Progenitor cell of endocrine pancreas (in vitro differentiated cells): ENCODE measurements around the gene SIAH2. TPM values are rescaled to one million over a fixed set of nuclear protein-coding genes. Genes with fewer than 3 reads are reported as not detected.

Experiments
- DNase-seq: peaks from one replicate; pipeline ENCODE4 v3.0.0; 2021; ENCODE audit warnings: low spot score; ENCODE audit not compliant: unreplicated experiment
- H3K27ac Mint-ChIP-seq: 2 replicates; pipeline ENCODE4 v1.8.0; 2021; ENCODE audit warnings: mild to moderate bottlenecking, moderate library complexity, mixed read lengths
- H3K27me3 Mint-ChIP-seq: 2 replicates; pipeline ENCODE4 v1.8.0; 2021; ENCODE audit warnings: mixed read lengths
- H3K36me3 Mint-ChIP-seq: 2 replicates; pipeline ENCODE4 v1.8.0; 2022; ENCODE audit warnings: mixed read lengths; ENCODE audit not compliant: insufficient read depth
- H3K4me1 Mint-ChIP-seq: 2 replicates; pipeline ENCODE4 v1.8.0; 2021; ENCODE audit warnings: low read depth, mixed read lengths
- H3K4me3 Mint-ChIP-seq: 2 replicates; pipeline ENCODE4 v1.8.0; 2021; ENCODE audit warnings: low read depth, mild to moderate bottlenecking, moderate library complexity, mixed read lengths
- H3K9me3 Mint-ChIP-seq: 2 replicates; pipeline ENCODE4 v1.8.0; 2021; ENCODE audit warnings: low read depth, mixed read lengths
- total RNA-seq: library from RNA; stranded (reverse); gene quantifications from 2 replicates; pipeline ENCODE4 v1.2.1, GENCODE V29; 2021
- TF ChIP-seq, protein P1 (sequence below): fragments of 200-600 bp; sonication (generic); IDR thresholded peaks from one replicate; pipeline ENCODE4 v1.5.0; 2021; ENCODE audit warnings: antibody characterized with exemption, mild to moderate bottlenecking; ENCODE audit not compliant: unreplicated experiment

The SIAH2 gene
- total RNA-seq, 1 donor from 2014 or later: 17.9 TPM

GRCh38 chr3:150773616-150774192 is 10.7 kb upstream of the SIAH2 start:
- Mint-ChIP-seq H3K9me3 (no peaks in the 10 kb centered on the region), H3K4me3 (no peak overlapping the region), H3K4me1 (peaks cover 2% of the 10 kb centered on the region), H3K36me3 (no peaks in the 10 kb centered on the region), H3K27me3 (no peaks in the 10 kb centered on the region), H3K27ac (no peak overlapping the region)
- no peak for DNase-seq
- TF ChIP-seq, protein P1, sequence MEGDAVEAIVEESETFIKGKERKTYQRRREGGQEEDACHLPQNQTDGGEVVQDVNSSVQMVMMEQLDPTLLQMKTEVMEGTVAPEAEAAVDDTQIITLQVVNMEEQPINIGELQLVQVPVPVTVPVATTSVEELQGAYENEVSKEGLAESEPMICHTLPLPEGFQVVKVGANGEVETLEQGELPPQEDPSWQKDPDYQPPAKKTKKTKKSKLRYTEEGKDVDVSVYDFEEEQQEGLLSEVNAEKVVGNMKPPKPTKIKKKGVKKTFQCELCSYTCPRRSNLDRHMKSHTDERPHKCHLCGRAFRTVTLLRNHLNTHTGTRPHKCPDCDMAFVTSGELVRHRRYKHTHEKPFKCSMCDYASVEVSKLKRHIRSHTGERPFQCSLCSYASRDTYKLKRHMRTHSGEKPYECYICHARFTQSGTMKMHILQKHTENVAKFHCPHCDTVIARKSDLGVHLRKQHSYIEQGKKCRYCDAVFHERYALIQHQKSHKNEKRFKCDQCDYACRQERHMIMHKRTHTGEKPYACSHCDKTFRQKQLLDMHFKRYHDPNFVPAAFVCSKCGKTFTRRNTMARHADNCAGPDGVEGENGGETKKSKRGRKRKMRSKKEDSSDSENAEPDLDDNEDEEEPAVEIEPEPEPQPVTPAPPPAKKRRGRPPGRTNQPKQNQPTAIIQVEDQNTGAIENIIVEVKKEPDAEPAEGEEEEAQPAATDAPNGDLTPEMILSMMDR: no peak

GRCh38 chr3:150771600-150771999 is 8.6 kb upstream of the SIAH2 start:
- Mint-ChIP-seq H3K27ac (no peak overlapping the region), H3K4me1 (peaks cover 2% of the 10 kb centered on the region), H3K36me3 (no peaks in the 10 kb centered on the region), H3K27me3 (no peaks in the 10 kb centered on the region), H3K9me3 (no peaks in the 10 kb centered on the region), H3K4me3 (no peak overlapping the region)
- no peak for DNase-seq
- TF ChIP-seq, protein P1: no peak

GRCh38 chr3:150770681-150771080 is 7.7 kb upstream of the SIAH2 start:
- DNase-seq: no peak
- no peaks in the 10 kb centered on the region for H3K36me3 Mint-ChIP-seq
- no peak overlapping the region for H3K27ac Mint-ChIP-seq
- H3K4me1 Mint-ChIP-seq: peaks cover 3% of the 10 kb centered on the region
- peaks cover 5% of the 10 kb centered on the region for H3K27me3 Mint-ChIP-seq
- TF ChIP-seq, protein P1: no peak
- H3K4me3 Mint-ChIP-seq: no peak overlapping the region
- H3K9me3 Mint-ChIP-seq: no peaks in the 10 kb centered on the region

DNA sequence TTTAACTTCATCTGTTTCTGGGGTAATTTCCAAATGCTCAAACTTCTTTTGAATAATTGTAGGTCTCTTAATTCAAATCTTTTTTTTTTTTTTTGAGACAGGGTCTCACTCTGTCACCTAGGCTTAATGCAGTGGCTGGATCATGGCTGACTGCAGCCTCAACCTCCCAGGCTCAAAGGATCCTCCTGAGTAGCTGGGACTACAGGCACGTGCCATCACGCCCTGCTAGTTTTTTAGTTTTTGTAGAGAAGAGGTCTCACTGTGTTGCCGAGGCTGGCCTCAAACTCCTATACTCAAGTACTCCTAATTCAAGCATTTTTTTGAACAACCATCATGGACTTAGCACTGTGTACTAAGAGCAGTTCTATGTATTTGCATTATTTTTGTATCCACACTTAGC is 3.8 kb upstream of the SIAH2 start:
- Mint-ChIP-seq H3K27me3 (peaks cover 9% of the 10 kb centered on the region), H3K9me3 (no peaks in the 10 kb centered on the region), H3K4me3 (no peak overlapping the region), H3K27ac (no peak overlapping the region), H3K4me1 (peaks cover 7% of the 10 kb centered on the region), H3K36me3 (no peaks in the 10 kb centered on the region)
- no peak for DNase-seq
- TF ChIP-seq, protein P1: no peak

- H3K27ac Mint-ChIP-seq: no peak overlapping the region
- no peaks in the 10 kb centered on the region for H3K36me3 Mint-ChIP-seq
- no peaks in the 10 kb centered on the region for H3K9me3 Mint-ChIP-seq
- peaks cover 9% of the 10 kb centered on the region for H3K27me3 Mint-ChIP-seq
- DNase-seq: no peak
- H3K4me1 Mint-ChIP-seq: peaks cover 11% of the 10 kb centered on the region
- no peak overlapping the region for H3K4me3 Mint-ChIP-seq
- TF ChIP-seq, protein P1: no peak
Observed at GRCh38 chr3:150765949-150766720, 3.2 kb upstream of the SIAH2 start.
